GM23248 (cell line): ENCODE data around the gene DYSF. TPM values are rescaled to one million over a fixed set of nuclear protein-coding genes. Genes with fewer than 3 reads are reported as not detected.

Experiments
- DNase-seq: peaks from one replicate; pipeline ENCODE4 v3.0.0-alpha.2; 2015
- H2AFZ ChIP-seq: fragments of 200-600 bp; sonication (generic); 2 replicates; pipeline ENCODE4 v1.6.1; 2016; ENCODE audit warnings: antibody characterized with exemption
- H3F3A ChIP-seq: fragments of 200-600 bp; sonication (generic); 2 replicates; pipeline ENCODE4 v1.6.1; 2016; ENCODE audit warnings: mild to moderate bottlenecking, antibody characterized with exemption, mixed run types; ENCODE audit not compliant: insufficient read depth
- H3K27ac ChIP-seq: fragments of 200-600 bp; sonication (generic); 2 replicates; pipeline ENCODE4 v1.5.1; 2016; ENCODE audit warnings: mild to moderate bottlenecking
- H3K27me3 ChIP-seq: fragments of 200-600 bp; sonication (generic); replicated peaks from 2 replicates; pipeline ENCODE4 v1.6.1; 2016; ENCODE audit warnings: mild to moderate bottlenecking; ENCODE audit not compliant: insufficient read depth
- H3K36me3 ChIP-seq: fragments of 200-600 bp; sonication (generic); 2 replicates; pipeline ENCODE4 v1.6.1; 2016; ENCODE audit warnings: low read depth, mild to moderate bottlenecking
- H3K4me1 ChIP-seq: fragments of 200-600 bp; sonication (generic); 2 replicates; pipeline ENCODE4 v1.6.1; 2016; ENCODE audit warnings: mild to moderate bottlenecking; ENCODE audit not compliant: insufficient read depth
- H3K4me2 ChIP-seq: fragments of 200-600 bp; sonication (generic); one replicate; pipeline ENCODE4 v1.6.1; 2016; ENCODE audit warnings: mild to moderate bottlenecking; ENCODE audit not compliant: unreplicated experiment
- H3K4me3 ChIP-seq: fragments of 200-600 bp; sonication (generic); 2 replicates; pipeline ENCODE4 v1.5.1; 2016; ENCODE audit warnings: mild to moderate bottlenecking
- H3K79me2 ChIP-seq: fragments of 200-600 bp; sonication (generic); 2 replicates; pipeline ENCODE4 v1.6.1; 2016; ENCODE audit warnings: mild to moderate bottlenecking; ENCODE audit not compliant: insufficient read depth
- H3K9ac ChIP-seq: fragments of 200-600 bp; sonication (generic); 2 replicates; pipeline ENCODE4 v1.6.1; 2016; ENCODE audit warnings: mild to moderate bottlenecking
- H3K9me2 ChIP-seq: fragments of 200-600 bp; sonication (generic); 2 replicates; pipeline ENCODE4 v1.6.1; 2016; ENCODE audit warnings: mixed run types, mild to moderate bottlenecking, moderate library complexity; ENCODE audit not compliant: insufficient read depth
- H3K9me3 ChIP-seq: fragments of 200-600 bp; sonication (generic); one replicate; pipeline ENCODE4 v1.6.1; 2017; ENCODE audit warnings: low read depth
- H4K20me1 ChIP-seq: fragments of 200-600 bp; sonication (generic); 2 replicates; pipeline ENCODE4 v1.6.0; 2016; ENCODE audit not compliant: insufficient read depth
- EZH2 ChIP-seq: fragments of 200-600 bp; sonication (generic); IDR thresholded peaks from 2 replicates; pipeline ENCODE4 v1.6.1; 2018; ENCODE audit warnings: antibody characterized with exemption, mild to moderate bottlenecking; ENCODE audit not compliant: insufficient read depth, poor library complexity, severe bottlenecking
- EZH2phosphoT487 ChIP-seq: fragments of 200-600 bp; sonication (generic); IDR thresholded peaks from 2 replicates; pipeline ENCODE4 v1.6.1; 2018; ENCODE audit warnings: antibody characterized with exemption, moderate library complexity, mild to moderate bottlenecking, low read depth; ENCODE audit not compliant: insufficient read depth
- WGBS, 2 experiments: methylation state at CpG; one replicate each; pipeline ENCODE4 v1.1.6; 2015 to 2017; ENCODE audit warnings: low lambda C conversion rate in 2 of 2, low coverage in 1 of 2; ENCODE audit errors: missing lambda C conversion rate in 2 of 2; 5-methylcytosine and 5-hydroxymethylcytosine counted together
- in situ Hi-C: fragments of 300-500 bp; cut with MboI; formaldehyde crosslinking; loops from 2 replicates; pipeline ENCODE4 v1.15.0; 2020
- polyA plus RNA-seq: library from polyadenylated mRNA; unstranded; fragments of >200 nt; fragmentation: Nextera tagmentation; extraction: Ambion mirVana; gene quantifications from 2 replicates; pipeline ENCODE4 v1.2.1, GENCODE V29; 2016
- total RNA-seq: library from RNA; depleted of rRNA; stranded (reverse); fragments of >200 nt; shearing (Covaris generic); gene quantifications from 2 replicates; pipeline ENCODE4 v1.2.3, GENCODE V29; 2014

The DYSF gene
- total and polyA plus RNA-seq, 2 experiments from 2014 or later, result 0.25 to 0.54 TPM

- Histone ChIP-seq H3K9me2 (no peaks in the 10 kb centered on the region), H3K9ac (no peak overlapping the region), H3F3A (no peaks in the 10 kb centered on the region), H2AFZ (no peak overlapping the region), H3K36me3 (no peaks in the 10 kb centered on the region), H4K20me1 (no peaks in the 10 kb centered on the region), H3K27ac (no peak overlapping the region), H3K27me3 (no peaks in the 10 kb centered on the region), H3K4me2 (no peak overlapping the region), H3K4me3 (no peak overlapping the region), H3K79me2 (no peaks in the 10 kb centered on the region), H3K4me1 (peaks cover 15% of the 10 kb centered on the region; the same call in 1 of the 2 replicates), H3K9me3 (no peaks in the 10 kb centered on the region)
- DNase-seq, result no peak
- TF ChIP-seq EZH2phosphoT487, result no peak
- WGBS, 2 experiments, result 73 to 80% methylated on average over 12 to 13 of the region's 13 CpGs
- in situ Hi-C loops, result no loop called here
Observed at GRCh38 chr2:71702971-71703898, 249.9 kb downstream of the DYSF start.

GRCh38 chr2:71704131-71704561 is 250.8 kb downstream of the DYSF start:
- Histone ChIP-seq H3K4me2 (no peak overlapping the region), H3F3A (no peaks in the 10 kb centered on the region), H3K79me2 (no peaks in the 10 kb centered on the region), H3K4me1 (peaks cover 15% of the 10 kb centered on the region; the same call in 1 of the 2 replicates), H3K36me3 (no peaks in the 10 kb centered on the region), H3K9me3 (no peaks in the 10 kb centered on the region), H2AFZ (no peak overlapping the region), H3K9me2 (no peaks in the 10 kb centered on the region), H3K27me3 (no peaks in the 10 kb centered on the region), H3K27ac (no peak overlapping the region), H3K4me3 (no peak overlapping the region), H4K20me1 (no peaks in the 10 kb centered on the region), H3K9ac (no peak overlapping the region)
- TF ChIP-seq EZH2phosphoT487 (no peak), EZH2 (no peak)
- 63 to 69% methylated on average over 9 of the region's 9 CpGs for WGBS, 2 experiments
- in situ Hi-C loops, result no loop called here
- peak; percentile 53 for DNase-seq

- H3K36me3 ChIP-seq, result no peaks in the 10 kb centered on the region
- in situ Hi-C loops, result no loop called here
- H3F3A ChIP-seq, result no peaks in the 10 kb centered on the region
- H3K9me2 ChIP-seq, result no peaks in the 10 kb centered on the region
- H3K9ac ChIP-seq, result no peak overlapping the region
- H3K4me2 ChIP-seq, result no peak overlapping the region
- H4K20me1 ChIP-seq, result no peaks in the 10 kb centered on the region
- H3K79me2 ChIP-seq, result no peaks in the 10 kb centered on the region
- peaks cover 15% of the 10 kb centered on the region; the same call in 1 of the 2 replicates for H3K4me1 ChIP-seq
- WGBS, 2 experiments, result 32 to 33% methylated on average over 5 of the region's 5 CpGs
- TF ChIP-seq EZH2phosphoT487, result no peak
- no peak for TF ChIP-seq EZH2
- no peak overlapping the region for H3K27ac ChIP-seq
- H2AFZ ChIP-seq, result no peak overlapping the region
- H3K4me3 ChIP-seq, result no peak overlapping the region
- no peaks in the 10 kb centered on the region for H3K9me3 ChIP-seq
- no peak for DNase-seq
- no peaks in the 10 kb centered on the region for H3K27me3 ChIP-seq
Observed at GRCh38 chr2:71704688-71705087, 251.3 kb downstream of the DYSF start.

- 92 to 93% methylated on average over 19 of the region's 19 CpGs for WGBS, 2 experiments
- H3K9ac ChIP-seq, result no peak overlapping the region
- in situ Hi-C loops, result no loop called here
- H2AFZ ChIP-seq, result no peak overlapping the region
- H3F3A ChIP-seq, result no peaks in the 10 kb centered on the region
- H3K4me1 ChIP-seq, result peaks cover 15% of the 10 kb centered on the region; the same call in 1 of the 2 replicates
- H3K79me2 ChIP-seq, result no peaks in the 10 kb centered on the region
- H3K9me2 ChIP-seq, result no peaks in the 10 kb centered on the region
- H3K27ac ChIP-seq, result no peak overlapping the region
- no peak for TF ChIP-seq EZH2phosphoT487
- TF ChIP-seq EZH2, result no peak
- no peak overlapping the region for H3K4me3 ChIP-seq
- H3K27me3 ChIP-seq, result no peaks in the 10 kb centered on the region
- no peaks in the 10 kb centered on the region for H4K20me1 ChIP-seq
- DNase-seq, result no peak
- H3K4me2 ChIP-seq, result no peak overlapping the region
- H3K36me3 ChIP-seq, result no peaks in the 10 kb centered on the region
- no peaks in the 10 kb centered on the region for H3K9me3 ChIP-seq
Observed at GRCh38 chr2:71705171-71705960, 252.0 kb downstream of the DYSF start.
